SIG-M5 (cell line): Measurements from ENCODE around the gene ADAM33.

Source experiments
- DNase-seq: peaks from one replicate; lab custom pipeline; 2025; lab: John Stamatoyannopoulos, UW

The ADAM33 gene

GRCh38 chr20:3648951-3649350 lies 32.9 kb downstream of the ADAM33 start:
- no peak for DNase-seq

GRCh38 chr20:3647473-3647872 lies 34.3 kb downstream of the ADAM33 start:
- no peak for DNase-seq

- DNase-seq = no peak
Observed at GRCh38 chr20:3646651-3647050, 35.2 kb downstream of the ADAM33 start.

- no peak for DNase-seq
Observed at GRCh38 chr20:3646067-3646440, 35.8 kb downstream of the ADAM33 start.

GRCh38 chr20:3645309-3646066 lies 36.3 kb downstream of the ADAM33 start:
- no peak for DNase-seq

GRCh38 chr20:3640259-3640658 lies 41.6 kb downstream of the ADAM33 start:
- no peak for DNase-seq

GRCh38 chr20:3635346-3635745 lies 46.5 kb downstream of the ADAM33 start:
- no peak for DNase-seq

GRCh38 chr20:3633913-3634478 lies 47.8 kb downstream of the ADAM33 start:
- no peak for DNase-seq

GRCh38 chr20:3632311-3633004 lies 49.4 kb downstream of the ADAM33 start:
- DNase-seq = no peak

GRCh38 chr20:3631534-3631933 lies 50.3 kb downstream of the ADAM33 start:
- no peak for DNase-seq

GRCh38 chr20:3630429-3630828 lies 51.4 kb downstream of the ADAM33 start:
- DNase-seq = no peak

GRCh38 chr20:3629893-3630292 lies 51.9 kb downstream of the ADAM33 start:
- DNase-seq = no peak

GRCh38 chr20:3628502-3629314 lies 53.1 kb downstream of the ADAM33 start:
- no peak for DNase-seq

GRCh38 chr20:3627476-3627875 lies 54.3 kb downstream of the ADAM33 start:
- DNase-seq = no peak

- no peak for DNase-seq
Observed at GRCh38 chr20:3622406-3622805, 59.4 kb downstream of the ADAM33 start.

GRCh38 chr20:3621111-3621510 lies 60.7 kb downstream of the ADAM33 start:
- DNase-seq = no peak
